ENCODE data around the gene PHACTR3.
"Not testable (repeated sequence)": the region's sequence is repeated elsewhere in the genome, so short reads cannot be mapped to it uniquely, and the experiment has no call there.

PHACTR3 gene

GRCh38 chr20:59866338-59866737, 262.0 kb downstream of the PHACTR3 start:
- DNase-seq (ENCODE audit: low read depth), result no peak

DNA sequence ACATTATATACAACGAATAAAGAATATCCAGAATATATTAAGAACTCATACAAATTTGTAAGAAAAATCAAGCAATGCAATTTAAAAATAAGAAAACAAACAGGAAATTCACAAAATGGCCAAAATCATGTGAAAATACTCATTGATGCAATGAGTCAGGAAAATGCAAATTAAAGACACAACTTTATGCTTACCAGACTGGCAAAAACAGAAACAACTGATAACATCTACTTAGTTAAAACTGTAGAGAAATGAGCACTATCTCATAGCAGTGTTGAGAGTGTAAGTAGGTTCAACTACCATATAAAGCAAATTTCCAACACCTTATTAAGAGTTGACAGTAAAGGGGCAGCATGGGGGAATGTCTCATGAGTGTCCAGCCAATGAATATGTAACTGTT, 266.8 kb downstream of the PHACTR3 start:
- DNase-seq (ENCODE audit: low read depth), result no peak

DNA sequence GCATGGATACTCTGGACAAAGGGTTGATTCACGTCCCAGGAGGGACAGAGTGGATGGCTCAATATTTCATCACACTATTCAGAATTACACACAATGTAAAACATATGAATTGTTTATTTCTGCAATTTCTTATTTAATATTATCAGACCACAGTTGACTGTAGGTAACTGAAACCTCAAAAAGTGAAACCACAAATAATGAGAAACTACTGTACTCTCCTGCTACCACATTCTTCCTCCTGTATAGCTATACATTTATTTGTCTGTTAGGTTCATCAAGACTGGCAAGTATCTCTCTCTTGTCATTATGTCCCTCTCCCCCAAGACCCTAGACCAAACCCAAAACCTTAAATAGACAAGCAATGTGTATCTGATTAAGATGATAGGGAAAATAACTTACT, 269.1 kb downstream of the PHACTR3 start:
- DNase-seq (ENCODE audit: low read depth), result no peak

DNA sequence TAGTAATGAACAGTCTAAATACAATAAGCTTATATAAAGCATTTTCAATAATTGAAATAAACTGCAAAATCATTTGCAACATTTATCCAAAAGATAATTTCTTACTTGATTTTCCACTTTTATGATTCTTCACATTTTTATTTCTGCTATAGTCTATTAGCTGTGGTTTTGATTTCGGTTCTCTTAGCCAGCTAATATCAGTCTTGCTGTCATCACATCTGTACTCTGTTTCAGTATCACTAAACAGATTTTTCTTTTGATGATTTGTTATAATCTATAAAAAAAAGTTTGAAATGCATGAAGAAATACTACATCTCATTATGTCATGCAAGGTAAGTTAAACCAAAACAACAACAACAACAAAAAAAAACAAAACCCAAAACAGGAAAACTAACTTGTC, 275.9 kb downstream of the PHACTR3 start:
- no peak for DNase-seq (ENCODE audit: low read depth)

- DNase-seq (ENCODE audit: low read depth), result no peak
Measured at GRCh38 chr20:59884494-59884893, 280.2 kb downstream of the PHACTR3 start.

- DNase-seq (ENCODE audit: low read depth), result no peak
Measured at GRCh38 chr20:59888050-59888449, 283.7 kb downstream of the PHACTR3 start.

- DNase-seq (ENCODE audit: low read depth), result not testable (repeated sequence)
Measured at GRCh38 chr20:59890035-59890434, 285.7 kb downstream of the PHACTR3 start.

GRCh38 chr20:59891581-59891980, 287.2 kb downstream of the PHACTR3 start:
- no peak for DNase-seq (ENCODE audit: low read depth)

GRCh38 chr20:59895908-59896307, 291.6 kb downstream of the PHACTR3 start:
- DNase-seq (ENCODE audit: low read depth), result no peak
